ENCODE measurements around the gene ATP2B3.
"Not testable (repeated sequence)": the region's sequence is repeated elsewhere in the genome, so short reads cannot be mapped to it uniquely, and the experiment has no call there.

Gene ATP2B3

DNA sequence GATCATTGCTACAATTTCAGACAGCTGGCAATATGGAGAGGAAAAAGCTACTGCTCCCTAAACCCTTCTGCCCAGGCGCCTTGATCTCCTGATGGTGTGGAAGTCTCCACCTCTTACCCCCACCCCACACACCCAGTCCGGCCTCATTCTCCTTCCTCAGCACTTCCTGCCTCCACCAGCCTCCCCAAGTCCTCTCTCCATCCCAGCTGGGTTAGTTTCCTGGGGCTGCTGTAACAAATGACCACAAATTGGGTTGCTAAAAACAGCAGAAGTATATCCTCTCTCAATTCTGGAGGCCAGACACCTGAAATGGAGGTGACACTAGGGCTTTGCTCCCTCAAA, 82.6 kb downstream of the ATP2B3 start:
- Histone ChIP-seq H3K9ac (no peak overlapping the region), H3K9me3 (ENCODE audit: control insufficient read depth, low read length) (no peaks in the 10 kb centered on the region), H3K4me3 (ENCODE audit: low read depth, low read length) (peak overlapping the region; percentile 66), H3K4me1 (no peaks in the 10 kb centered on the region), H3K79me2 (peaks cover 4% of the 10 kb centered on the region), H2AFZ (peak overlapping the region; percentile 66), H3K36me3 (ENCODE audit: control insufficient read depth, insufficient read depth, low read length) (no peaks in the 10 kb centered on the region), H3K27me3 (ENCODE audit: control insufficient read depth, insufficient read depth, low read length) (no peaks in the 10 kb centered on the region), H3K27ac (no peak overlapping the region), H3K4me2 (ENCODE audit: low read length) (peak overlapping the region; percentile 75)
- TF ChIP-seq CTCF (IDR thresholded peaks at IDR 0.05), result no peak

- H3K9me3 ChIP-seq (ENCODE audit: control insufficient read depth, low read length), result no peaks in the 10 kb centered on the region
- H3K36me3 ChIP-seq (ENCODE audit: control insufficient read depth, insufficient read depth, low read length), result no peaks in the 10 kb centered on the region
- H3K9ac ChIP-seq, result no peak overlapping the region
- no peak overlapping the region for H3K27ac ChIP-seq
- H3K4me2 ChIP-seq (ENCODE audit: low read length), result no peak overlapping the region
- no peak for TF ChIP-seq CTCF (IDR thresholded peaks at IDR 0.05)
- H3K27me3 ChIP-seq (ENCODE audit: control insufficient read depth, insufficient read depth, low read length), result no peaks in the 10 kb centered on the region
- H3K4me1 ChIP-seq, result no peaks in the 10 kb centered on the region
- no peak overlapping the region for H2AFZ ChIP-seq
- no peak overlapping the region for H3K4me3 ChIP-seq (ENCODE audit: low read depth, low read length)
- H3K79me2 ChIP-seq, result peaks cover 4% of the 10 kb centered on the region
These were observed 83.5 kb downstream of the ATP2B3 start for GRCh38 chrX:153600921-153601320.

- H3K27me3 ChIP-seq (ENCODE audit: control insufficient read depth, insufficient read depth, low read length), result no peaks in the 10 kb centered on the region
- H2AFZ ChIP-seq, result no peak overlapping the region
- TF ChIP-seq CTCF (IDR thresholded peaks at IDR 0.05), result no peak
- H3K4me1 ChIP-seq, result no peaks in the 10 kb centered on the region
- H3K4me3 ChIP-seq (ENCODE audit: low read depth, low read length), result no peak overlapping the region
- no peaks in the 10 kb centered on the region for H3K9me3 ChIP-seq (ENCODE audit: control insufficient read depth, low read length)
- no peak overlapping the region for H3K9ac ChIP-seq
- H3K4me2 ChIP-seq (ENCODE audit: low read length), result no peak overlapping the region
- peaks cover 4% of the 10 kb centered on the region for H3K79me2 ChIP-seq
- no peaks in the 10 kb centered on the region for H3K36me3 ChIP-seq (ENCODE audit: control insufficient read depth, insufficient read depth, low read length)
- H3K27ac ChIP-seq, result no peak overlapping the region
These were observed 84.2 kb downstream of the ATP2B3 start for GRCh38 chrX:153601511-153602110.

DNA sequence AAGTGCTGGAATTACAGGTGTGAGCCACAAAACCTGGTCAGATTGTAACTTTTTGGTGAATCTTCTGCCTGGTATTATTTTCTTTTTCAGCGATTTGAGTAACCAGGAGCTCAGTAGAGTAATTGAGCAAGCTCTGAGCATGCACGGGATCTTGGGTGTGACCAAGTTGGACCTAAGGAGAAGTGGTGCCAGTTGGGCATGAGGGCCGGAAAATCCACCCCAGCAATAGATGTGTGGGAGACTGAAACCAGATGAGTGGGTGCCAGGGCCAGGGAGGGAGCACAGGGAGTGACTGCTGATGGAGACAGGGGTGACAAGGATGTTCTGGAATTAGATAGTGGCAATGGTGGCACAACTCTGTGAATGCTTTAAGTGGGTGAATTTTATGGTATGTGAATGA, 85.2 kb downstream of the ATP2B3 start:
- peaks cover 4% of the 10 kb centered on the region for H3K79me2 ChIP-seq
- no peak overlapping the region for H2AFZ ChIP-seq
- no peak for TF ChIP-seq CTCF (IDR thresholded peaks at IDR 0.05)
- H3K27me3 ChIP-seq (ENCODE audit: control insufficient read depth, insufficient read depth, low read length), result no peaks in the 10 kb centered on the region
- no peak overlapping the region for H3K4me2 ChIP-seq (ENCODE audit: low read length)
- H3K4me1 ChIP-seq, result no peaks in the 10 kb centered on the region
- no peak overlapping the region for H3K4me3 ChIP-seq (ENCODE audit: low read depth, low read length)
- no peaks in the 10 kb centered on the region for H3K9me3 ChIP-seq (ENCODE audit: control insufficient read depth, low read length)
- no peak overlapping the region for H3K9ac ChIP-seq
- no peaks in the 10 kb centered on the region for H3K36me3 ChIP-seq (ENCODE audit: control insufficient read depth, insufficient read depth, low read length)
- no peak overlapping the region for H3K27ac ChIP-seq

DNA sequence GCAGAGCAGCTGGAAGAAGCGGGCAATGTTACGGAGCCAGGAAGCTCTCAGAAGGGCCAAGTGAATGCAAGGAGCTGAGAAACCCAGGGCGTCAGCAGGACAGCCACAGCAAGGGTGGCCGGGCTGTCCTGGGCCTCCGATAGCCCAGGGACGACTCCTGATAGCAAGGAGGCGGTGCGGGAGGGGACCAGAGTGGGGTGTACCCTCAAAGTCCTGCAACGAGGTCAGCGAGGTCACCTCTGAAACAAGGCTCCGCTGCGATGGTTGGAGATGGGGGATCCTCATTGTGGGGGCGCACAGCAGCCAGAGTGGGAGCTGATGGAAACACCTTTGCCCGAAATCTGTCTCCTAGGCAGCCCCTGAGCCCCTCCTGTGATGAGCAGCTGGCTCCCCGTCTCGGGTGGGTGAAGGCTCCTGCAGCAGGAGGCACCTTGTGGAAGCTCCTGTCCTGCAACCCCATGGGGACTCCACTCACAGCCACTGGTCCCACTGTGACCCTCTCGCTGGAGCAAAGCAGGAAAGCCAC, 85.8 kb downstream of the ATP2B3 start:
- Histone ChIP-seq H3K4me2 (ENCODE audit: low read length) (no peak overlapping the region), H3K27me3 (ENCODE audit: control insufficient read depth, insufficient read depth, low read length) (no peaks in the 10 kb centered on the region), H3K4me3 (ENCODE audit: low read depth, low read length) (no peak overlapping the region), H3K79me2 (no peaks in the 10 kb centered on the region), H3K9me3 (ENCODE audit: control insufficient read depth, low read length) (no peaks in the 10 kb centered on the region), H2AFZ (no peak overlapping the region), H3K9ac (no peak overlapping the region), H3K4me1 (no peaks in the 10 kb centered on the region), H3K27ac (no peak overlapping the region), H3K36me3 (ENCODE audit: control insufficient read depth, insufficient read depth, low read length) (no peaks in the 10 kb centered on the region)
- no peak for TF ChIP-seq CTCF (IDR thresholded peaks at IDR 0.05)

GRCh38 chrX:153604666-153605380, 87.4 kb downstream of the ATP2B3 start:
- not testable (repeated sequence) for H3K4me2 ChIP-seq (ENCODE audit: low read length); H3K36me3 ChIP-seq (ENCODE audit: control insufficient read depth, insufficient read depth, low read length); H3K79me2 ChIP-seq; H2AFZ ChIP-seq; H3K4me1 ChIP-seq; H3K9me3 ChIP-seq (ENCODE audit: control insufficient read depth, low read length); H3K27me3 ChIP-seq (ENCODE audit: control insufficient read depth, insufficient read depth, low read length); H3K9ac ChIP-seq; H3K27ac ChIP-seq; H3K4me3 ChIP-seq (ENCODE audit: low read depth, low read length)

Data from parathyroid adenoma (tissue), 2 donors.